ENCODE results near the gene TANGO6.

The TANGO6 gene

GRCh38 chr16:69093974-69094373 is 250.6 kb downstream of the TANGO6 start:
- DNase-seq (ENCODE audit: low read depth), result no peak
- no peak overlapping the region for H3K4me3 ChIP-seq (ENCODE audit: low read length)
- TF ChIP-seq, protein P1, sequence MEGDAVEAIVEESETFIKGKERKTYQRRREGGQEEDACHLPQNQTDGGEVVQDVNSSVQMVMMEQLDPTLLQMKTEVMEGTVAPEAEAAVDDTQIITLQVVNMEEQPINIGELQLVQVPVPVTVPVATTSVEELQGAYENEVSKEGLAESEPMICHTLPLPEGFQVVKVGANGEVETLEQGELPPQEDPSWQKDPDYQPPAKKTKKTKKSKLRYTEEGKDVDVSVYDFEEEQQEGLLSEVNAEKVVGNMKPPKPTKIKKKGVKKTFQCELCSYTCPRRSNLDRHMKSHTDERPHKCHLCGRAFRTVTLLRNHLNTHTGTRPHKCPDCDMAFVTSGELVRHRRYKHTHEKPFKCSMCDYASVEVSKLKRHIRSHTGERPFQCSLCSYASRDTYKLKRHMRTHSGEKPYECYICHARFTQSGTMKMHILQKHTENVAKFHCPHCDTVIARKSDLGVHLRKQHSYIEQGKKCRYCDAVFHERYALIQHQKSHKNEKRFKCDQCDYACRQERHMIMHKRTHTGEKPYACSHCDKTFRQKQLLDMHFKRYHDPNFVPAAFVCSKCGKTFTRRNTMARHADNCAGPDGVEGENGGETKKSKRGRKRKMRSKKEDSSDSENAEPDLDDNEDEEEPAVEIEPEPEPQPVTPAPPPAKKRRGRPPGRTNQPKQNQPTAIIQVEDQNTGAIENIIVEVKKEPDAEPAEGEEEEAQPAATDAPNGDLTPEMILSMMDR (conservative IDR thresholded peaks at IDR 0.05; ENCODE audit: low read length), result no peak

- TF ChIP-seq, protein P1 (conservative IDR thresholded peaks at IDR 0.05; ENCODE audit: low read length), result no peak
- H3K4me3 ChIP-seq (ENCODE audit: low read length), result no peak overlapping the region
- no peak for DNase-seq (ENCODE audit: low read depth)
Observed at GRCh38 chr16:69094501-69094900, 251.2 kb downstream of the TANGO6 start.

- TF ChIP-seq, protein P1 (conservative IDR thresholded peaks at IDR 0.05; ENCODE audit: low read length), result no peak
- no peak for DNase-seq (ENCODE audit: low read depth)
- no peak overlapping the region for H3K4me3 ChIP-seq (ENCODE audit: low read length)
Observed at GRCh38 chr16:69095193-69095592, 251.9 kb downstream of the TANGO6 start.

- H3K4me3 ChIP-seq (ENCODE audit: low read length), result no peak overlapping the region
- DNase-seq (ENCODE audit: low read depth), result no peak
- TF ChIP-seq, protein P1 (conservative IDR thresholded peaks at IDR 0.05; ENCODE audit: low read length), result no peak
Observed at GRCh38 chr16:69100071-69100691, 256.9 kb downstream of the TANGO6 start.

DNA sequence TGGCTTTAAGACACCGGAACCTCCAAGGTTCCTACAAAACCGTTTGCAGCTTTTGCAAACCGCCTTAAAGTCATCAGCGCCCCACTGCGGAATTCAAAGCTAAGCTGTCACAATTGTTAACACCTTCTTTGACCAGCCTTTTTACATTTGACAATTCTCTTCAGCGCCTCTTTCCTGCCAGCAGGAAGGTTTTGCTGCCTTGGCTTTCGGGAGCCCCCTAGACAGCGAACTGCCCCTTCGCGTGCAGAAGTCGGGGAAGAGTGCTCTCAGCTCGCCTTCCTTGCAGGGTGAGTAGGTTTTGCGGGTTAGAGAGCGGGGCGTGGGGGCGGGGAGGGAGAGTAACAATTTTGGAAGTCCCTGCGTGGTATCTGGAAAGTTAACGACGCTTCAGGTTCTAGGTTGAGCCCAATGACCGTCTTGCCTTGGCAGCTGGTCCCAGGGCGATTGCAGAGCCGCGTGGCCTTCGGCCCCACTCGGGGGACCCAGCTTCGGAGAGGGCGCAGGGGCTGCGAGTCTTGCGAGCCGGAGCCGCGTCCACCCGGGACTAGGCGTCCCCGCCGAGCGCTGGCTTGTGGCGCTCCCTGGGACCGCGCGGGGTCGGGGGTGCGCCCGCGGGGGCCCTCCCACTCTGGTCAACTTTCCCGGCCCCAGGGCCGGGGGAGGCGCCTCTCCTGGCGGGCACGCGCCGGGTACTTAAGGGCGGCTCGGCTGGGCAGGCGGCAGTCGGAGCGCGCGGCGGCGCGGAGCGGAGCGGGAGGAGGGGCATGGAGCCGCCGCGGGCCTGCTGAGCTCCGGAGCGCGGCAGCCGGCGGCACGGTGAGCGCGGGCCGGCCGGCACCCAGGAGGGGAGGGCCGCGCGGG is 262.4 kb downstream of the TANGO6 start, which contains the start of gene HAS3:
Gene HAS3, plus strand, starts transcription at position 153 of the 861 bp plus-strand sequence. CDS start 3,743 bp downstream, outside the sequence.
- H3K4me3 ChIP-seq (ENCODE audit: low read length), result peak within 1 kb of the TSS; percentile 59
- DNase-seq (ENCODE audit: low read depth), result peak; percentile 54
- TF ChIP-seq, protein P1 (conservative IDR thresholded peaks at IDR 0.05; ENCODE audit: low read length), result peak; percentile 48

DNA sequence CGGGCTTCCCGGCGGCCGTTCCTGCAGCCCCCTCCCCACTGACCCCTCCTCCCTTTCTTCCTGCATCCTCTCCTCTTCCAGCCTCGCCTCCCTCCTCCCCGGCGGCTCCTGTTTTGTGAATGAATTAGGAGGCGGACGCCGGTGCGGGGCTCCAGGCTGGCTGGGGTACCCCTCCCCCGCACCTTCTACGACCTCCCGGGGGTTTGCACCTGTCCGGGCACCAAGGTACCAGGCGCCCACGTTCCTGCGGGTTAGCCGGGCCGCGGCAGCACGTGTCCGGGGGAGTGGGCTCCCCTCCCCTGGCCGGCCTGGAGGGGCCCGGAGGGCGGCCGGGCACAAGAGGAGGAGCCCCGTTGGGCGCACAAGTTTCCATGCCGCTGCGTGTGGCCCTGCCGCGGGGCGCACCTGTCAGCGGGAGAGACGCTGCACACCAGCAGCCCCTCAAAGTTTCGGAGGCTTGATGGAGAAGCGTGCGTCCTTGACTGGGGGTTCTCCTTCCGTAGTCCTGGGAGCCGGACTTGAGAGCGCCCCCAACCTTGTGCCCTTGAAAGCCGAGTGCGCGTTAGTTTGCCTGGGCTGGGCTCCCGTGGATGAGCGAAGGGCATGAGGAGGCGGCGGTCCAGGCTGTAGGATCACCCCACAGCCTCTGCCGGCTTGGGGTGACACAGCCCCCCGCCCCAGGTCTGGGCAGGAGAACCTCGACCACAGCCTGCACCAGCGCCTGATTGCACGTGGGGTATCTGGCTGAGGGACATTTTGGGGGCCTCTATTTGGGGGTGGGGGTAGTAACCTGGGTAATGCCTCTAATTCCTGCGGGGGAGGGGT is 263.4 kb downstream of the TANGO6 start:
- peak overlapping the region; percentile 51 for H3K4me3 ChIP-seq (ENCODE audit: low read length)
- no peak for DNase-seq (ENCODE audit: low read depth)
- TF ChIP-seq, protein P1 (conservative IDR thresholded peaks at IDR 0.05; ENCODE audit: low read length), result no peak
